Suppressor macrophage treated with lipopolysaccharide for 1 hour (primary cell): Measurements from ENCODE around the gene BCAM.
"Not testable (repeated sequence)": the region's sequence is repeated elsewhere in the genome, so short reads cannot be mapped to it uniquely, and the experiment has no call there.

Experiments used
- DNase-seq, 3 donors: peaks; one replicate each; pipeline ENCODE4 v3.0.0-alpha.2; 2020 to 2022

Gene BCAM

GRCh38 chr19:44808463-44809371 is at the start of gene BCAM:
Gene BCAM (plus strand): TSS chr19:44809103. CDS start chr19:44809125, 22 bp downstream.
- DNase-seq: peak; percentile 40 to 66 (median 43)

GRCh38 chr19:44762038-44762437 is 46.9 kb upstream of the BCAM start:
- DNase-seq: peak in 1 of 3 donors; percentile 1

GRCh38 chr19:44765033-44765948 is 43.6 kb upstream of the BCAM start:
- peak; percentile 79 to 93 (median 88) for DNase-seq

- no peak for DNase-seq
Observed at GRCh38 chr19:44765949-44766335, 43.0 kb upstream of the BCAM start.

GRCh38 chr19:44767295-44768180 is 41.4 kb upstream of the BCAM start:
- DNase-seq: peak; percentile 91 to 94 (median 91)

- DNase-seq: peak; percentile 98 to 99 (median 98)
Observed at GRCh38 chr19:44770550-44771257, 38.2 kb upstream of the BCAM start.

- not testable (repeated sequence) for DNase-seq
Observed at GRCh38 chr19:44772144-44772543, 36.8 kb upstream of the BCAM start.

GRCh38 chr19:44772959-44773358 is 35.9 kb upstream of the BCAM start:
- DNase-seq: no peak

GRCh38 chr19:44775676-44776240 is 33.1 kb upstream of the BCAM start:
- DNase-seq: no peak

- no peak for DNase-seq
Observed at GRCh38 chr19:44776402-44777096, 32.4 kb upstream of the BCAM start.

GRCh38 chr19:44777715-44778347 is 31.1 kb upstream of the BCAM start, which contains the start of gene CBLC:
Gene CBLC (plus strand): TSS chr19:44777890. CDS start chr19:44777932, 42 bp downstream.
- DNase-seq: no peak

GRCh38 chr19:44779150-44779549 is 29.8 kb upstream of the BCAM start:
- no peak for DNase-seq

- DNase-seq: not testable (repeated sequence)
Observed at GRCh38 chr19:44781694-44782093, 27.2 kb upstream of the BCAM start.

- DNase-seq: no peak
Observed at GRCh38 chr19:44782729-44783128, 26.2 kb upstream of the BCAM start.

GRCh38 chr19:44783545-44783944 is 25.4 kb upstream of the BCAM start:
- DNase-seq: no peak

GRCh38 chr19:44785271-44785670 is 23.6 kb upstream of the BCAM start:
- no peak for DNase-seq

GRCh38 chr19:44785993-44786392 is 22.9 kb upstream of the BCAM start:
- DNase-seq: no peak

- DNase-seq: no peak
Observed at GRCh38 chr19:44788971-44789370, 19.9 kb upstream of the BCAM start.

- DNase-seq: peak; percentile 43 to 54 (median 48)
Observed at GRCh38 chr19:44789943-44790483, 18.9 kb upstream of the BCAM start.

- no peak for DNase-seq
Observed at GRCh38 chr19:44792281-44792680, 16.6 kb upstream of the BCAM start.
